ENCODE results near the gene TES. TPM values are rescaled to one million over a fixed set of nuclear protein-coding genes. Genes with fewer than 3 reads are reported as not detected.

Gene TES
- total and polyA plus RNA-seq, 2 of the 13 experiments (the other 11 are each of a cell fraction or from before 2014, with no cell fraction given) = 21.6 to 23.0 TPM

GRCh38 chr7:116234517-116235200 lies 24.3 kb downstream of the TES start:
- Histone ChIP-seq H3K27me3 (ENCODE audit: control insufficient read depth in 1 of 2, insufficient read depth in 2 of 2, low read length in 2 of 2) (no peaks in the 10 kb centered on the region), H2AFZ (ENCODE audit: low read length) (no peak overlapping the region), H3K4me1 (ENCODE audit: insufficient read depth, low read length) (peaks cover 39% of the 10 kb centered on the region), H3K9ac (ENCODE audit: insufficient read depth, low read depth, low read length) (no peak overlapping the region), H3K79me2 (ENCODE audit: insufficient read depth, low read length) (no peaks in the 10 kb centered on the region), H3K36me3 (replicated peaks in 1 of 2; ENCODE audit: control insufficient read depth in 1 of 2, insufficient read depth in 2 of 2, low read length in 2 of 2) (no peaks in the 10 kb centered on the region), H3K4me2 (ENCODE audit: low read depth, low read length) (no peak overlapping the region), H4K20me1 (ENCODE audit: insufficient read depth, low read length) (no peaks in the 10 kb centered on the region), H3K27ac (ENCODE audit: extremely low read length, insufficient read depth, low read length) (no peak overlapping the region), H3K9me3 (ENCODE audit: low read length) (no peaks in the 10 kb centered on the region), H3K4me3 (replicated peaks in 1 of 3; ENCODE audit: insufficient read depth in 1 of 3, low read depth in 2 of 3, low read length in 3 of 3) (no peak overlapping the region)
- TF ChIP-seq, protein P1, sequence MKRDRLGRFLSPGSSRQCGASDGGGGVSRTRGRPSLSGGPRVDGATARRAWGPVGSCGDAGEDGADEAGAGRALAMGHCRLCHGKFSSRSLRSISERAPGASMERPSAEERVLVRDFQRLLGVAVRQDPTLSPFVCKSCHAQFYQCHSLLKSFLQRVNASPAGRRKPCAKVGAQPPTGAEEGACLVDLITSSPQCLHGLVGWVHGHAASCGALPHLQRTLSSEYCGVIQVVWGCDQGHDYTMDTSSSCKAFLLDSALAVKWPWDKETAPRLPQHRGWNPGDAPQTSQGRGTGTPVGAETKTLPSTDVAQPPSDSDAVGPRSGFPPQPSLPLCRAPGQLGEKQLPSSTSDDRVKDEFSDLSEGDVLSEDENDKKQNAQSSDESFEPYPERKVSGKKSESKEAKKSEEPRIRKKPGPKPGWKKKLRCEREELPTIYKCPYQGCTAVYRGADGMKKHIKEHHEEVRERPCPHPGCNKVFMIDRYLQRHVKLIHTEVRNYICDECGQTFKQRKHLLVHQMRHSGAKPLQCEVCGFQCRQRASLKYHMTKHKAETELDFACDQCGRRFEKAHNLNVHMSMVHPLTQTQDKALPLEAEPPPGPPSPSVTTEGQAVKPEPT (CRISPR knock-in tag; IDR thresholded peaks at IDR 0.05; ENCODE audit: low read depth) = no peak
- TF ChIP-seq SP2 (CRISPR knock-in tag; IDR thresholded peaks at IDR 0.05) = no peak
- no peak for DNase-seq (ENCODE audit: low spot score)
- ChIA-PET POLR2A (interaction anchor here (1.1 kb wide), 1 partner anchor 24 kb away, joined by 3 read pairs; the partner anchor contains the start of gene TES), CTCF (ENCODE audit: low intra/inter-chr PET ratio, low total read pairs) (interaction anchor here (2.0 kb wide), 1 partner anchor 54 kb away, joined by 26 read pairs; no protein-coding TSS in a partner anchor)
- no TSS peak for BruUV-seq (replicated peaks)
- 52% methylated on average over 9 of the region's 9 CpGs for WGBS (ENCODE audit: low lambda C conversion rate)
- intact Hi-C loops (cut with micrococcal nuclease; ENCODE audit: unreplicated experiment) = no loop called here
- in situ Hi-C loops (cut with HindIII; ENCODE audit: extremely low pct_ligation_motif_present, low pct_unique_long_range_greater_than_20kb) = loop anchor here (5.0 kb wide), 1 partner anchor 62 kb away; no protein-coding TSS in a partner anchor
- no peak for FAIRE-seq
- no peak for ATAC-seq

DNA sequence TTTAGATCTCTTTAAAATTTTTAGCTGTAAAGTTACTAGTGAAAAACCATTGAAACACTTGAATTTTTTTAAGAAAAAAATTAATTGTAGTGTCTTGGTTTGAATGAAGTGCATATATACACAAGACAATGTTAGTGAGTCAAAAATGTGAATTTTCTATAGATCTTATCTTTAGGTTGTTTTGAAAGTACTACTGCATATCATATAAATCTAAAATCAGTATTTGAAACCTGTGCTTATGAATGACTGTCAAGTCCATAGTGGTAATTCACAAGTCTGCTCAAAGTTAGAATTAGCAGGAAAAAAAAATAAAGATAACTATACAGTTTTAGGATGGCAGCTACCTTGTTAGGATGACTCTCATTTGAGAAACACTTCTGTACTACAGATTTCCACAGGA lies 25.0 kb downstream of the TES start:
- Histone ChIP-seq H2AFZ (ENCODE audit: low read length) (no peak overlapping the region), H3K36me3 (replicated peaks in 1 of 2; ENCODE audit: control insufficient read depth in 1 of 2, insufficient read depth in 2 of 2, low read length in 2 of 2) (no peaks in the 10 kb centered on the region), H3K4me1 (ENCODE audit: insufficient read depth, low read length) (peaks cover 41% of the 10 kb centered on the region), H3K9ac (ENCODE audit: insufficient read depth, low read depth, low read length) (no peak overlapping the region), H3K9me3 (ENCODE audit: low read length) (no peaks in the 10 kb centered on the region), H4K20me1 (ENCODE audit: insufficient read depth, low read length) (no peaks in the 10 kb centered on the region), H3K4me2 (ENCODE audit: low read depth, low read length) (no peak overlapping the region), H3K27me3 (ENCODE audit: control insufficient read depth in 1 of 2, insufficient read depth in 2 of 2, low read length in 2 of 2) (no peaks in the 10 kb centered on the region), H3K79me2 (ENCODE audit: insufficient read depth, low read length) (no peaks in the 10 kb centered on the region), H3K27ac (ENCODE audit: extremely low read length, insufficient read depth, low read length) (no peak overlapping the region), H3K4me3 (replicated peaks in 1 of 3; ENCODE audit: insufficient read depth in 1 of 3, low read depth in 2 of 3, low read length in 3 of 3) (no peak overlapping the region)
- CTCF ChIA-PET (ENCODE audit: low intra/inter-chr PET ratio, low total read pairs) = interaction anchor here (1.2 to 2.0 kb wide), 5 partner anchors 53 to 97 kb away, joined by 4 to 26 read pairs (median 8); no protein-coding TSS in a partner anchor
- BruUV-seq (replicated peaks) = no TSS peak
- FAIRE-seq (no peak), ATAC-seq (no peak), DNase-seq (ENCODE audit: low spot score) (no peak)
- in situ Hi-C loops (cut with HindIII; ENCODE audit: extremely low pct_ligation_motif_present, low pct_unique_long_range_greater_than_20kb) (loop anchor here (5.0 kb wide), 1 partner anchor 63 kb away; no protein-coding TSS in a partner anchor), intact Hi-C loops (cut with micrococcal nuclease; ENCODE audit: unreplicated experiment) (no loop called here)
- POLR2A ChIA-PET = interaction anchor here (1.1 kb wide), 1 partner anchor 25 kb away, joined by 3 read pairs; the partner anchor contains the start of gene TES
- TF ChIP-seq SATB2 (CRISPR knock-in tag; IDR thresholded peaks at IDR 0.05) (no peak), POLR2G (IDR thresholded peaks at IDR 0.05; ENCODE audit: low read depth, low read length) (no peak), KDM5B (CRISPR knock-in tag; IDR thresholded peaks at IDR 0.05; ENCODE audit: borderline replicate concordance) (no peak), ZFY (CRISPR knock-in tag; IDR thresholded peaks at IDR 0.05) (no peak), ZFP37 (CRISPR knock-in tag; IDR thresholded peaks at IDR 0.05; ENCODE audit: borderline replicate concordance) (no peak), SKIL (CRISPR knock-in tag; IDR thresholded peaks at IDR 0.05; ENCODE audit: borderline replicate concordance) (no peak)

Data from HepG2 (cell line).